ENCODE data around the gene CHCHD6.

The CHCHD6 gene

GRCh38 chr3:126703512-126704493 lies at the start of gene CHCHD6:
Gene CHCHD6 (plus strand): TSS chr3:126704240. CDS start chr3:126704313, 73 bp downstream.
- peak; percentile 99 for DNase-seq

GRCh38 chr3:126654571-126655383 lies 49.3 kb upstream of the CHCHD6 start, which contains the start of gene TXNRD3:
Gene TXNRD3 (minus strand): TSS chr3:126655124.
- DNase-seq, result peak; percentile 91

- DNase-seq, result no peak
These were observed 48.2 kb upstream of the CHCHD6 start for GRCh38 chr3:126655887-126656286.

- no peak for DNase-seq
These were observed 47.5 kb upstream of the CHCHD6 start for GRCh38 chr3:126656371-126657134.

GRCh38 chr3:126657901-126658300 lies 46.1 kb upstream of the CHCHD6 start:
- no peak for DNase-seq

- no peak for DNase-seq
These were observed 45.5 kb upstream of the CHCHD6 start for GRCh38 chr3:126658584-126658983.

- no peak for DNase-seq
These were observed 43.8 kb upstream of the CHCHD6 start for GRCh38 chr3:126659915-126660886.

- no peak for DNase-seq
These were observed 42.3 kb upstream of the CHCHD6 start for GRCh38 chr3:126661532-126662364.

- DNase-seq, result no peak
These were observed 40.8 kb upstream of the CHCHD6 start for GRCh38 chr3:126663257-126663656.

GRCh38 chr3:126663750-126664149 lies 40.3 kb upstream of the CHCHD6 start:
- no peak for DNase-seq

- DNase-seq, result no peak
These were observed 39.3 kb upstream of the CHCHD6 start for GRCh38 chr3:126664591-126665214.

- DNase-seq, result no peak
These were observed 38.7 kb upstream of the CHCHD6 start for GRCh38 chr3:126665221-126665936.

- DNase-seq, result no peak
These were observed 37.9 kb upstream of the CHCHD6 start for GRCh38 chr3:126665959-126666657.

- no peak for DNase-seq
These were observed 37.1 kb upstream of the CHCHD6 start for GRCh38 chr3:126666658-126667528.

GRCh38 chr3:126667631-126668449 lies 36.2 kb upstream of the CHCHD6 start:
- no peak for DNase-seq
